Naive B cell (primary cell): Measurements from ENCODE around the gene HLCS. TPM values are rescaled to one million over a fixed set of nuclear protein-coding genes. Genes with fewer than 3 reads are reported as not detected.
A peak's percentile ranks its signal among the peaks of the same experiment; 100 is the strongest.

Experiments
- ATAC-seq, 2 donors: fragments of 150-1000 bp; cut with Tn5 transposase; 2 replicates each; pipeline ENCODE4 v1.10.0; 2021; ENCODE audit warnings: low read depth in 2 of 2, mild to moderate bottlenecking in 2 of 2, moderate library complexity in 2 of 2
- DNase-seq: peaks from one replicate; pipeline ENCODE4 v3.0.0; 2022
- H3K27ac Mint-ChIP-seq, 6 donors: one replicate each; pipeline ENCODE4 v1.8.0; 2020 to 2022; ENCODE audit warnings: mild to moderate bottlenecking in 6 of 6, mixed read lengths in 6 of 6, moderate library complexity in 5 of 6, inconsistent platforms in 2 of 6
- H3K27me3 Mint-ChIP-seq, 3 donors: one replicate each; pipeline ENCODE4 v1.8.0; 2021 to 2022; ENCODE audit warnings: mixed read lengths in 3 of 3, mild to moderate bottlenecking in 1 of 3
- H3K36me3 Mint-ChIP-seq, 2 donors: one replicate each; pipeline ENCODE4 v1.8.0; 2020 to 2022; ENCODE audit warnings: mixed read lengths in 2 of 2, inconsistent platforms in 1 of 2, mild to moderate bottlenecking in 1 of 2
- H3K4me1 Mint-ChIP-seq, 3 donors: one replicate each; pipeline ENCODE4 v1.8.0; 2020 to 2022; ENCODE audit warnings: mixed read lengths in 3 of 3, inconsistent platforms in 1 of 3, mild to moderate bottlenecking in 1 of 3, moderate library complexity in 1 of 3
- H3K4me3 Mint-ChIP-seq, 8 donors: one replicate each; pipeline ENCODE4 v1.8.0; 2020 to 2022; ENCODE audit warnings: mild to moderate bottlenecking in 8 of 8, mixed read lengths in 8 of 8, moderate library complexity in 8 of 8, inconsistent platforms in 2 of 8
- H3K9me3 Mint-ChIP-seq, 7 donors: one replicate each; pipeline ENCODE4 v1.8.0; 2020 to 2022; ENCODE audit warnings: mixed read lengths in 7 of 7, mild to moderate bottlenecking in 5 of 7, inconsistent platforms in 2 of 7, moderate library complexity in 1 of 7
- polyA plus RNA-seq, 6 donors: library from polyadenylated mRNA; unstranded; fragments of 300-500 nt; fragmentation: Illumina TruSeq; gene quantifications; one replicate each; pipeline ENCODE4 v1.2.3, GENCODE V29; 2021; ENCODE audit warnings: low read depth in 6 of 6

Gene HLCS
- polyA plus RNA-seq, 6 donors from 2014 or later, result 5.5 to 8.4 (median 7.3) TPM

DNA sequence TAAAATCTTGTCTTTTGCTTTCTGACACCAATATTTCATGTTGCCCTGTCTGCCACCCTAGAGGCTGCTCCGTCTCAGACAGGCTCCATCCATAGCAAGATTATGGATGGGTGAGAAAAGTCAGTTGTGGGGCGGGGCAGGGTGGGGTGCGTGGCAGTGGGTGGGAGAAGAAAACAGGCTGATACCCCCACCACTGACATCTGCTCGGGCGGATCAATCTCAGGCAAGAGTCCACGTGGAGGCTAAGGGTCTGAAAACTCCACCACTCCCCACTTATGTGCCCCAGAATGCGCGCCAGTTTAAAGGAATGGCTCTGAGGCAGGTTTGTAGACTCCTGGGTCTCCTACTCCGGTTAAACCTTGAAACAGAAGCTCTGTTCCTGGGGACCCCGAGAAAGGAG is 101.5 kb downstream of the HLCS start:
- H3K4me1 Mint-ChIP-seq, result peaks cover 22 to 24% (median 22%) of the 10 kb centered on the region in 3 donors
- no peak overlapping the region for H3K4me3 Mint-ChIP-seq
- peaks cover 0 to 2% (median 0%) of the 10 kb centered on the region in 7 donors for H3K9me3 Mint-ChIP-seq
- ATAC-seq (no peak), DNase-seq (no peak)
- H3K36me3 Mint-ChIP-seq, result peaks cover 0 to 6% of the 10 kb centered on the region in 2 donors
- H3K27me3 Mint-ChIP-seq, result no peaks in the 10 kb centered on the region
- no peak overlapping the region for H3K27ac Mint-ChIP-seq

DNA sequence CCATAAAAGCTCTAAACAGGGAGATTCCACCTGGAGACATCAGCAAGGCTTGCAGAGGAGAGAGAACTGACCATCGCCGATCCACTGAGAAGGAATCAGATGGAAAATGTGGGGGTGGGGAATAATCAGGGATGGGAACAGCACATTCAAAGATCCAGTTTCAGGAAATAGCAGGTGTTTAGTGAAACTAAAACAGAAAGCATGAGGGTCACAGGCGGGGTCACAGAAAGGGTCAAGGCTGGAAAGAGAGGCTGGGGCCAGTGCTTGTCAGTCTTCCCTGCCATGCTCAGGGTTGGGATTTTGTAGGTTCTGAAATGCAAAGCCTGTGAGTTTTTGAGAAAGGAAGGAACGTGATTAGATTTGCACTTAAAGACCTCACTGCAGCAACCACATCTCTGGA is 103.2 kb downstream of the HLCS start:
- ATAC-seq, result no peak
- Mint-ChIP-seq H3K4me1 (peaks cover 24 to 28% (median 26%) of the 10 kb centered on the region in 3 donors), H3K9me3 (peaks cover 0 to 2% (median 0%) of the 10 kb centered on the region in 7 donors), H3K4me3 (no peak overlapping the region), H3K36me3 (peaks cover 0 to 6% of the 10 kb centered on the region in 2 donors), H3K27ac (peak overlapping the region in 1 of 6 donors; percentile 59), H3K27me3 (no peaks in the 10 kb centered on the region)
- DNase-seq, result no peak

- H3K27ac Mint-ChIP-seq, result peak overlapping the region in 2 of 6 donors; percentile 29 to 70
- no peak for DNase-seq
- peaks cover 0 to 2% (median 0%) of the 10 kb centered on the region in 7 donors for H3K9me3 Mint-ChIP-seq
- H3K27me3 Mint-ChIP-seq, result no peaks in the 10 kb centered on the region
- H3K4me3 Mint-ChIP-seq, result no peak overlapping the region
- H3K36me3 Mint-ChIP-seq, result peaks cover 0 to 6% of the 10 kb centered on the region in 2 donors
- no peak for ATAC-seq
- H3K4me1 Mint-ChIP-seq, result peaks cover 11 to 19% (median 16%) of the 10 kb centered on the region in 3 donors
Measured at GRCh38 chr21:36861595-36862323, 104.7 kb downstream of the HLCS start.

- H3K4me1 Mint-ChIP-seq, result peaks cover 11 to 16% (median 14%) of the 10 kb centered on the region in 3 donors
- DNase-seq (no peak), ATAC-seq (no peak)
- no peak overlapping the region for H3K4me3 Mint-ChIP-seq
- H3K27ac Mint-ChIP-seq, result peak overlapping the region in 1 of 6 donors; percentile 70
- H3K9me3 Mint-ChIP-seq, result peaks cover 0 to 2% (median 0%) of the 10 kb centered on the region in 7 donors
- peaks cover 0 to 6% of the 10 kb centered on the region in 2 donors for H3K36me3 Mint-ChIP-seq
- no peaks in the 10 kb centered on the region for H3K27me3 Mint-ChIP-seq
Measured at GRCh38 chr21:36860736-36861594, 105.5 kb downstream of the HLCS start.

DNA sequence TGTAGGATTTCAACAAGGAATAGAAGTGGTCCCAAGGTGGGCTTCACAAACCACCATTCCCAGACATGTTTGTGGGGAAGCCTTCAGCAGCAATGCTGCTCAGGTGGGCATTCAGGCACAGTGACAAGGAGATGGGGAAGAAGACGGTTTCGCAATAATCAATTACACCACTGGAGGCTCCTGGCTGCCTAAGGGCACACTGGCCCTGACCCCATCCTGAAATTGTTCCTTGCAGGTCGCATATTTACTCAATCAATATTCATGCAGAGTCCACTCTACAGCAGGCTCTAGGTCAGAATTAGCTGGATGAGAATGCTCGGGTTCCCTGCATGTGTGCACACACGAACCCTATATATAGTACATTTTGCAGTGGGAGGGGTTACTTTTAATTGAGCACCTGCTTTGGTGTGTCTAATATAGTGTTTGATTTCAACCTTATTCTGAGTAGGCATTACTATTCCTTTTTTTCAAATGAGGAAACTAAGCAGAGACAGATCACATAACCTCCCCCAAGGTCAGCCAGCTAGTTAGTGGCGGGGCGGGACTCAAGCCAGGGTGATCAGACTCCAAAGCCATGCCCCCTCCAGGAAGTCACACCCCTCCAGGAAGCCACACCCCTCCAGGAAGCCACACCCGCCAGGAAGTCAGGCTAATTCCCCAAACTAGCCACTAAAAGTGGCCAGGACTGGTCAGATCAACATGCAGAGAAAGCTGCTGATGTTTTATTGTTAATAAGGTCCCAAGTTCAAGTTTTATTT is 106.5 kb downstream of the HLCS start:
- Mint-ChIP-seq H3K27me3 (no peaks in the 10 kb centered on the region), H3K9me3 (peaks cover 0 to 2% (median 0%) of the 10 kb centered on the region in 7 donors), H3K27ac (no peak overlapping the region), H3K4me1 (peaks cover 11 to 16% (median 14%) of the 10 kb centered on the region in 3 donors), H3K4me3 (peak overlapping the region in 4 of 8 donors; percentile 5 to 59 (median 34)), H3K36me3 (peaks cover 0 to 6% of the 10 kb centered on the region in 2 donors)
- DNase-seq, result no peak
- ATAC-seq, result peak; percentile 45 to 49

- Mint-ChIP-seq H3K9me3 (peaks cover 0 to 2% (median 0%) of the 10 kb centered on the region in 7 donors), H3K27ac (peak overlapping the region in 1 of 6 donors; percentile 11), H3K27me3 (no peaks in the 10 kb centered on the region), H3K4me3 (no peak overlapping the region), H3K36me3 (peaks cover 0 to 6% of the 10 kb centered on the region in 2 donors), H3K4me1 (peaks cover 11 to 16% (median 13%) of the 10 kb centered on the region in 3 donors)
- DNase-seq (no peak), ATAC-seq (no peak)
Measured at GRCh38 chr21:36858320-36858957, 108.0 kb downstream of the HLCS start.

DNA sequence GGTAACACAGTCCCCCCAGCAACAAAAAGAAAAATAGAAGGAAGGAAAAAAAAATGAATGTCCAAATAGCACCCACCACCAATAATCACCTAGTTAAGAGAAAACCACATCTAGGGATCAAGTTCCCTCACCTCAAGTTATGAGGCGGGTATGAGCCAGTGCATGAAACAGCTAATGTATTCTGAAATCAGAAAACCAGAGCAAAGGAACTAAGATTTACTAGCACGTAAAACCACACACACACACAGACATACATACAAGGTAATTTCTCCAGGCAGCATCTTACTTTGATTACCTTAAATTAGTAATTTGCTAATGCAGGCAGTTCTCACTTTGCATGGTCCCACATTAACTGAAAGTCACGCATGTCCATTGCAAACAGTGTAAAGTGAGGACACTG is 109.8 kb downstream of the HLCS start:
- Mint-ChIP-seq H3K36me3 (no peaks in the 10 kb centered on the region), H3K27ac (no peak overlapping the region), H3K9me3 (peaks cover 0 to 2% (median 0%) of the 10 kb centered on the region in 7 donors), H3K4me1 (peaks cover 6 to 13% (median 9%) of the 10 kb centered on the region in 3 donors), H3K27me3 (no peaks in the 10 kb centered on the region), H3K4me3 (no peak overlapping the region)
- ATAC-seq (no peak), DNase-seq (no peak)

DNA sequence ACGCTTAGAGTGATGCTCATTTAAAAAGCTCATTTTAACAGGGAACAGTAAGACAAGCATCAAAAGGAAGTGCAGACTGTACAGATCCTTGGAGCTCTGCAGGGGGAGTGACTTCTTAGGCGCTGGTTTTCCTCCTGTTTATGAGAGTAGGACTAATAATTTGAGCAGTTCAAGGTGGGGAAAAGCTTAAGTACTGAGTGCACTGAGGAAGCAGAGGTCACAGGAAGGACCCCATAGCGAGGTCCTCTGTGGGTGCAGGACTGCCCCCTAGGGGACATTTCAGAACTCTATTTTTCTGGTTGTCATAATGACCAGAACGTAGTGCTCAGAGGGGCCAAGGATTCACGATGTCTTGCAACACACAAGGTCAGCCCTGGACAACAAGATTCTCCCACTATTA is 112.1 kb downstream of the HLCS start:
- no peaks in the 10 kb centered on the region for H3K36me3 Mint-ChIP-seq
- peaks cover 0 to 2% (median 0%) of the 10 kb centered on the region in 7 donors for H3K9me3 Mint-ChIP-seq
- DNase-seq (no peak), ATAC-seq (no peak)
- H3K27ac Mint-ChIP-seq, result no peak overlapping the region
- H3K4me3 Mint-ChIP-seq, result no peak overlapping the region
- no peaks in the 10 kb centered on the region for H3K27me3 Mint-ChIP-seq
- no peaks in the 10 kb centered on the region for H3K4me1 Mint-ChIP-seq

- no peaks in the 10 kb centered on the region for H3K36me3 Mint-ChIP-seq
- no peak overlapping the region for H3K27ac Mint-ChIP-seq
- DNase-seq, result no peak
- H3K4me3 Mint-ChIP-seq, result no peak overlapping the region
- no peaks in the 10 kb centered on the region for H3K27me3 Mint-ChIP-seq
- H3K9me3 Mint-ChIP-seq, result no peaks in the 10 kb centered on the region
- no peaks in the 10 kb centered on the region for H3K4me1 Mint-ChIP-seq
- no peak for ATAC-seq
Measured at GRCh38 chr21:36852864-36853263, 113.6 kb downstream of the HLCS start.

DNA sequence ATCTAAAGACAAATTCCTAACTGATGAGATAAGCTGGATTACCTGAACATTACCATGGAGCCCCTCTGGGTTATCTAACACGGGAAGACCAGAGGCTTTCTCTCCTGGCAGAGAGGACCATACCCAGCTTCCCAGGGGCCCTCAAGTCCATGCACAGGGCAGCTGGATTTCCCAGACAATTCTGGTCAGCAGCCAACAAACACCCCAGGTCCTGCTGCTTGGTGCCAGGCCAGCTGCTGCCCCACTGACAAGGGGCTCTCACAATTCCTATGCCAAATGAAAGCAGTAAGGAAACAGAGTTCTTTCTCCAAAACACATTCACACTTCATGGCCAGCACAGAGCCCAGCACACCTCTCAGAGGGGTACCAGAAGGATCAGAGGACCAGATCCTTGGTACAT is 114.2 kb downstream of the HLCS start:
- no peaks in the 10 kb centered on the region for H3K27me3 Mint-ChIP-seq
- H3K9me3 Mint-ChIP-seq, result no peaks in the 10 kb centered on the region
- H3K4me3 Mint-ChIP-seq, result no peak overlapping the region
- no peaks in the 10 kb centered on the region for H3K4me1 Mint-ChIP-seq
- H3K36me3 Mint-ChIP-seq, result no peaks in the 10 kb centered on the region
- ATAC-seq (no peak), DNase-seq (no peak)
- no peak overlapping the region for H3K27ac Mint-ChIP-seq

DNA sequence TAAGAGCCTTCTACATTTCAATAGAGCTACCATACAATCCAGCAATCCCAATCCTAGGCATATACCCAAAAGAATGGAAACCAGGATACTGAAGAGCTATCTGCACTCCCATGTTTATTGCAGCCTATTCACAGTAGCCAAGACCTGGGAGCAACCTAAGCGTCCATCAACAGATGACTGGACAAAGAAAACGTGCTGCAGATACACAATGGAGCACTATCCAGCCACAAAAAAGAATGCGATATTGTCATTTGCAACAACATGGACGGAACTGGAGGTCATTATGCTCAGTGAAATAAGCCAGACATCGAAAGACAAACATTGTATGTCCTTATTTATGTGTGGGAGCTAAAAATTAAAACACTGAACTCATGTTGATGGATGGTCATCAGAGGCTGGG is 115.3 kb downstream of the HLCS start:
- ATAC-seq (no peak), DNase-seq (no peak)
- Mint-ChIP-seq H3K27me3 (no peaks in the 10 kb centered on the region), H3K4me1 (no peaks in the 10 kb centered on the region), H3K4me3 (no peak overlapping the region), H3K36me3 (no peaks in the 10 kb centered on the region), H3K27ac (no peak overlapping the region), H3K9me3 (no peaks in the 10 kb centered on the region)

GRCh38 chr21:36850372-36850771 is 116.1 kb downstream of the HLCS start:
- ATAC-seq (no peak), DNase-seq (no peak)
- no peak overlapping the region for H3K27ac Mint-ChIP-seq
- no peaks in the 10 kb centered on the region for H3K9me3 Mint-ChIP-seq
- no peaks in the 10 kb centered on the region for H3K27me3 Mint-ChIP-seq
- no peaks in the 10 kb centered on the region for H3K4me1 Mint-ChIP-seq
- no peaks in the 10 kb centered on the region for H3K36me3 Mint-ChIP-seq
- no peak overlapping the region for H3K4me3 Mint-ChIP-seq
